A549 treated with dexamethasone at 1 μM for 4 hours (cell line): ENCODE data around the gene FXR1. TPM values are rescaled to one million over a fixed set of nuclear protein-coding genes. Genes with fewer than 3 reads are reported as not detected.

ENCODE experiments used
- total RNA-seq: library from RNA; stranded (reverse); fragments of 200-300 nt; extraction: Qiagen RNA extraction; gene quantifications from 5 replicates; pipeline ENCODE4 v1.2.3, GENCODE V29; 2022

Gene FXR1
- total RNA-seq, result 65.4 to 86.5 TPM (median 81.8 TPM) in 5 replicates

DNA sequence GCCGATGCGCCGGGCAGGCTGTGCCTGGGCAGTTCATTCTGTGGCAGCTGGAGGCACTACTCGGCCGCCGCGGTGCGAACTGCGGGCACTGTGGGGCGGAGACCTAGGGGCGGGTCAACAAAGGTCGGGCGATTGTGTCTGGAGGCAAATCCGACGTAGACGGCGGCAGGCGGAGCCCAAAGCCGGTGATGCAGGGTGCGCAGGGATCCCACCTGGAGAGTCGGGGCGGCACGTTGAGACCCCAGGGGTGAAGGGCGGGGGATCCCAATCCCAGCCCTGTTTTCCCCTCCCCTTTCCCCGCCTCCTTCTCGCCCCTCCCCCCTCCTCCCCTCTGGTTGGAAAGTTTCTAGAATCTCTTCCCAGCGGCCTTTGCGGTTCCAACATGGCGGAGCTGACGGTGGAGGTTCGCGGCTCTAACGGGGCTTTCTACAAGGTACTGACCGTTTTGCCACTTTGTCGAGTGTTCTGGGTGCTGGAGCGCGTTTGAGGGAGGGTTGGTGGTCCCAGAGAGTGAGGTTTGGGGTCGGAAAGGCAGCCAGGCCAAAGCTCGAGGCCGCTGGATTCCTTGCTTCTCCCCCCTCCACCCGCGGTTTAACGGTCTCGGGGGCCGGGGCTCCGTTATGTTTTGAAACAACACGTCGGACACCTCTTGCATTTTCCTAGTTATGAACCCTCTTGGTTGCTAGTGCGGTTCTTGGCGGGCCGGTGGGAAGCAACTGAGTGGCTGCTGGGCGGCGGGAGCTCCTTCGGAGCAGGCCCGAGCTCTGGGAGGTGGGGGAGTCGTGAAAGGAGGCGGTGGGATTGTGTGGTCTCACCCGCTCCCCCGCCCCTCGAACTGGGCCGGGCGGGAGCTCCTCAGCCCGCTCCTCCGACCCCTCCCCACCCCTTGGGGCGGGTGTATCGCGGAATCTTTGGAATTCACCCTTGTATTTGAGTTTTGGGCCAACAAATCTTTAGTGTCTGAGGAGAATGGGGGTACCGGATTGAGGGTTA is at the start of gene FXR1:
Gene FXR1 (plus strand): TSS at position 367 of the 993 bp plus-strand sequence. CDS start 16 bp downstream, at position 383.

DNA sequence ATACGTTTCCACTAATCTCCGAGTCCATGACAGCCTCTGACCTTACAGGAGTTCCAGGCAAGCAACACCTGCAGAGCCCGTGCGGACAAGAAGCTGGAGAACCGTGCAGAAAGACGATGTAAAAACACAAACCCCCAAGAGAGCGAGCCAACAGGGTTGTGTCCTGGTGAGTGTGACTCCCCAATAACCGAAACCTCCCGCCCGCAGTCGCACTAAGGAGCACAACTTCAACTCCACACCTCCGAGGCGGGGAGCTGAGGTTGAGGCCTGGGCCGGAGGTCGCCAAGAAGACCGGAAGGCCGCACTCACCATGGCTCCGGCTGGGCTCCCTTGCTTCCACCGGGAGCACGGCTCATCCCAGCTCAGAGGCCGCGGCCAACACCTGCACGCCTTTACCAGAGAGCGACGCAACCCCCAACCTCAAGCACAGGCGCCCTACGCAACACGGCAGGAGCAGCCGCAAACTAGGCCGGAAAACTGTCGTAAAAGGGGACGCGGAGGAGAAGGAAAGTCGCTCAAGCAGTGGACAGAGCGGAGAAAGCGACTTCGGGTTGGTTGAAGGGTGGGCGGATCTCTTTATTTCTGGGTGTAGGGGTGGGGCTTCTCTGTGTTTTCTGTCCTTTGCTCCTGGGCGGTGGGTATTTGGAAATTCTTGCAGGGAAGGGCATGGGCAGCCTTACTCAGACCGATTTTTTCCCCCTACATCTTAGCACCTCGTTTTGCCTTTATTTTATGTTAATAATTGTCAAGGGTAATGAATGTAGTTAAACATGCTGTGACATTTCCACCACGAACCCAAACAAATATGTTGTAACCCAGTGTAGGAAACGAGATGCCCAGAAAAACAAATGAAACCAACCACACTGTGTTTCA is 77.1 kb downstream of the FXR1 start, which contains the start of gene DNAJC19:
Gene DNAJC19 (minus strand): TSS at position 446 of the 873 bp plus-strand sequence. CDS start 134 bp downstream, at position 312.

Other genes with a start within 250 kb of the FXR1 start
- gene CCDC39, start 233.2 kb upstream of the FXR1 start, total RNA-seq, result not detected in 5 replicates
- 21.1 to 23.3 TPM (median 22.5 TPM) in 5 replicates for gene DNAJC19, start 77.1 kb downstream of the FXR1 start, total RNA-seq